K562 (cell line): ENCODE data around the gene PRR9.

Source experiments
- GTF2F1 ChIP-seq: IDR thresholded peaks from 2 replicates; pipeline ENCODE4 v1.6.1; 2011; ENCODE audit warnings: low read depth, low read length, improper control_type of control experiment
- KLF10 ChIP-seq: fragments of 250-450 bp; sonication (Bioruptor Pico); IDR thresholded peaks from 2 replicates; pipeline ENCODE4 v1.6.1; 2021; ENCODE audit warnings: matching md5 sums
- POLR2AphosphoS2 ChIP-seq: IDR thresholded peaks from 2 replicates; pipeline ENCODE4 v1.6.1; 2012; ENCODE audit warnings: low read length, improper control_type of control experiment
- RAD21 ChIP-seq, 2 experiments: fragments of 250-450 bp in 1 of 2; fragments of 450-650 bp in 1 of 2; sonication (Bioruptor Pico) in 1 of 2; formaldehyde crosslinking in 1 of 2; IDR thresholded peaks in 1 of 2; conservative IDR thresholded peaks in 1 of 2; 2 replicates each; pipeline versions ENCODE4 v1.4.0 to v1.8.0; 2020 to 2022; ENCODE audit warnings: mild to moderate bottlenecking in 2 of 2, moderate library complexity in 1 of 2
- ZBED1 ChIP-seq: IDR thresholded peaks from 2 replicates; pipeline ENCODE4 v1.6.1; 2014
- ZNF644 ChIP-seq: fragments of 200-800 bp; sonication (Bioruptor generic); IDR thresholded peaks from 2 replicates; pipeline ENCODE4 v1.6.1; 2016; ENCODE audit warnings: low read depth, missing genetic modification characterization, missing compliant biosample characterization
- ZNF79 ChIP-seq: fragments of 250-450 bp; sonication (Bioruptor Pico); IDR thresholded peaks from 2 replicates; pipeline ENCODE4 v1.4.0; 2020; ENCODE audit warnings: low read depth, mild to moderate bottlenecking, moderate library complexity
- TF ChIP-seq, protein P1 (sequence below): sonication (generic); formaldehyde crosslinking; IDR thresholded peaks from 2 replicates; pipeline ENCODE4 v1.9.0; 2022; ENCODE audit warnings: mild to moderate bottlenecking, missing genetic modification reagents
- TF ChIP-seq, protein P2 (sequence below): sonication (generic); formaldehyde crosslinking; IDR thresholded peaks from 2 replicates; pipeline ENCODE4 v1.8.0; 2023; ENCODE audit warnings: missing genetic modification reagents, mild to moderate bottlenecking, borderline replicate concordance

DNA sequence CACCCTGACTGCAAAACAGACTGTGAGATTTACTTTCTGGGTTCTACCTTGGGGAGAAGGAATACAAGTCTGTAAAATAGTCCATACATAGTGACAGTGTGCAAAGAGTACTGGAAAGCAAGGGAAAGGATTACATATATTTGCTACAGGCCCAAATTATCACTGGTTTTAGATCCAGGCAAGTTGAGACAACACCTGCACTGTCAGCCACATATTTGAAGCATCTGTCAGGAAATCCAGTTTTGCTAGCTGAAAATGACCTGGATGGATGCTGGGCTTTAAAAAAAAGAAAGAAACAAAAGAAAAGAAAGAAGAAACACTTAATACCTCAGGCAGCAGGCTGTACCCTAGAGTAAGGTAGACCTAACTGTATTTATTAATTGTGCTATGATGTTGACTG is 42.8 kb upstream of the PRR9 start:
- TF ChIP-seq, protein P1, sequence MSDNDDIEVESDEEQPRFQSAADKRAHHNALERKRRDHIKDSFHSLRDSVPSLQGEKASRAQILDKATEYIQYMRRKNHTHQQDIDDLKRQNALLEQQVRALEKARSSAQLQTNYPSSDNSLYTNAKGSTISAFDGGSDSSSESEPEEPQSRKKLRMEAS (CRISPR knock-in tag), result no peak
- TF ChIP-seq KLF10 (CRISPR knock-in tag) (no peak), RAD21 (CRISPR knock-in tag; conservative IDR thresholded peaks at IDR 0.05 in 1 of 2, IDR thresholded peaks at IDR 0.05 in 1 of 2) (no peak), POLR2AphosphoS2 (no peak), ZBED1 (no peak), ZNF644 (tag) (no peak), ZNF79 (CRISPR knock-in tag) (no peak), GTF2F1 (no peak)
- TF ChIP-seq, protein P2, sequence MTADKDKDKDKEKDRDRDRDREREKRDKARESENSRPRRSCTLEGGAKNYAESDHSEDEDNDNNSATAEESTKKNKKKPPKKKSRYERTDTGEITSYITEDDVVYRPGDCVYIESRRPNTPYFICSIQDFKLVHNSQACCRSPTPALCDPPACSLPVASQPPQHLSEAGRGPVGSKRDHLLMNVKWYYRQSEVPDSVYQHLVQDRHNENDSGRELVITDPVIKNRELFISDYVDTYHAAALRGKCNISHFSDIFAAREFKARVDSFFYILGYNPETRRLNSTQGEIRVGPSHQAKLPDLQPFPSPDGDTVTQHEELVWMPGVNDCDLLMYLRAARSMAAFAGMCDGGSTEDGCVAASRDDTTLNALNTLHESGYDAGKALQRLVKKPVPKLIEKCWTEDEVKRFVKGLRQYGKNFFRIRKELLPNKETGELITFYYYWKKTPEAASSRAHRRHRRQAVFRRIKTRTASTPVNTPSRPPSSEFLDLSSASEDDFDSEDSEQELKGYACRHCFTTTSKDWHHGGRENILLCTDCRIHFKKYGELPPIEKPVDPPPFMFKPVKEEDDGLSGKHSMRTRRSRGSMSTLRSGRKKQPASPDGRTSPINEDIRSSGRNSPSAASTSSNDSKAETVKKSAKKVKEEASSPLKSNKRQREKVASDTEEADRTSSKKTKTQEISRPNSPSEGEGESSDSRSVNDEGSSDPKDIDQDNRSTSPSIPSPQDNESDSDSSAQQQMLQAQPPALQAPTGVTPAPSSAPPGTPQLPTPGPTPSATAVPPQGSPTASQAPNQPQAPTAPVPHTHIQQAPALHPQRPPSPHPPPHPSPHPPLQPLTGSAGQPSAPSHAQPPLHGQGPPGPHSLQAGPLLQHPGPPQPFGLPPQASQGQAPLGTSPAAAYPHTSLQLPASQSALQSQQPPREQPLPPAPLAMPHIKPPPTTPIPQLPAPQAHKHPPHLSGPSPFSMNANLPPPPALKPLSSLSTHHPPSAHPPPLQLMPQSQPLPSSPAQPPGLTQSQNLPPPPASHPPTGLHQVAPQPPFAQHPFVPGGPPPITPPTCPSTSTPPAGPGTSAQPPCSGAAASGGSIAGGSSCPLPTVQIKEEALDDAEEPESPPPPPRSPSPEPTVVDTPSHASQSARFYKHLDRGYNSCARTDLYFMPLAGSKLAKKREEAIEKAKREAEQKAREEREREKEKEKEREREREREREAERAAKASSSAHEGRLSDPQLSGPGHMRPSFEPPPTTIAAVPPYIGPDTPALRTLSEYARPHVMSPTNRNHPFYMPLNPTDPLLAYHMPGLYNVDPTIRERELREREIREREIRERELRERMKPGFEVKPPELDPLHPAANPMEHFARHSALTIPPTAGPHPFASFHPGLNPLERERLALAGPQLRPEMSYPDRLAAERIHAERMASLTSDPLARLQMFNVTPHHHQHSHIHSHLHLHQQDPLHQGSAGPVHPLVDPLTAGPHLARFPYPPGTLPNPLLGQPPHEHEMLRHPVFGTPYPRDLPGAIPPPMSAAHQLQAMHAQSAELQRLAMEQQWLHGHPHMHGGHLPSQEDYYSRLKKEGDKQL (CRISPR knock-in tag), result no peak
